Measurements from ENCODE around the gene PIP4K2A. TPM values are rescaled to one million over a fixed set of nuclear protein-coding genes. Genes with fewer than 3 reads are reported as not detected.

Gene PIP4K2A
- total RNA-seq, 4 donors from 2014 or later, result 7.4 to 60.3 (median 9.9) TPM

DNA sequence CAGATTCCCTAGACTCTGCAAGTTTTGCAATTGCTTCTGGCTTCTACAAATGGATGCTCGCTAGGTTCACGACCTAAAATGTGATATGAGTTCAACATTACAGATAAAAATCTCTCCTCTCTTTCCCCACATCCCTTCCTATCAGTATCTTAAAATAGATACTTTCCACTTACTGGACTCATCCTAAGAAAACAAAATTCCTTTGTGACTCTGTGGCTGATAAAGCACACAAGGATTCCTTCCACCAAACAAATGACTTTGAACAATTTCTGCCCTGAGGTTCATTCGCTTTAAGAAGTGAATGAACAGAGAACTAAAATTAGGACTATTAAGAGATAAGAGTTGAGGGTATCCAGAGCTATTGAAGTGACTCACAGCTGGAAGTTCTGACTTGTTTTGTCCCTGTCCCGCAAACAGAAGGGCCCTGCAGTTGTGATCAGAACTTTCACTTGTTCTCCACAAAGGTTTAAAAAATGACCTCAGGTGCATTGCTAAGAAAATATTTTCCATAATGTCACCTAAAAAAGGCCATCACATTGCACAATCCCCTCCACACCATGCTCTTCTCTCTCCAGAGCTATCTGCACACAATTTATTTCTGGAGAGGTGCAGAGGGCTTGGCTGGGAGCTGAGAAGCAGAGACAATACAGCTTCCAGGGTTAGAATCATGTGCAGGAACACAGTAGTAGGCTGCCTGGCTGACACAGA, 96.1 kb downstream of the PIP4K2A start:
- Histone ChIP-seq H3K27ac (no peak overlapping the region), H3K27me3 (no peaks in the 10 kb centered on the region), H3K36me3 (no peaks in the 10 kb centered on the region), H3K9me3 (no peaks in the 10 kb centered on the region), H3K4me1 (peaks cover 41% of the 10 kb centered on the region), H3K4me3 (no peak overlapping the region)
- no peak for DNase-seq (ENCODE audit: low spot score in 2 of 2)
- TF ChIP-seq EP300 (IDR thresholded peaks at IDR 0.05) (no peak), POLR2A (IDR thresholded peaks at IDR 0.05) (no peak), POLR2AphosphoS5 (IDR thresholded peaks at IDR 0.05) (no peak)
- TF ChIP-seq, protein P1, sequence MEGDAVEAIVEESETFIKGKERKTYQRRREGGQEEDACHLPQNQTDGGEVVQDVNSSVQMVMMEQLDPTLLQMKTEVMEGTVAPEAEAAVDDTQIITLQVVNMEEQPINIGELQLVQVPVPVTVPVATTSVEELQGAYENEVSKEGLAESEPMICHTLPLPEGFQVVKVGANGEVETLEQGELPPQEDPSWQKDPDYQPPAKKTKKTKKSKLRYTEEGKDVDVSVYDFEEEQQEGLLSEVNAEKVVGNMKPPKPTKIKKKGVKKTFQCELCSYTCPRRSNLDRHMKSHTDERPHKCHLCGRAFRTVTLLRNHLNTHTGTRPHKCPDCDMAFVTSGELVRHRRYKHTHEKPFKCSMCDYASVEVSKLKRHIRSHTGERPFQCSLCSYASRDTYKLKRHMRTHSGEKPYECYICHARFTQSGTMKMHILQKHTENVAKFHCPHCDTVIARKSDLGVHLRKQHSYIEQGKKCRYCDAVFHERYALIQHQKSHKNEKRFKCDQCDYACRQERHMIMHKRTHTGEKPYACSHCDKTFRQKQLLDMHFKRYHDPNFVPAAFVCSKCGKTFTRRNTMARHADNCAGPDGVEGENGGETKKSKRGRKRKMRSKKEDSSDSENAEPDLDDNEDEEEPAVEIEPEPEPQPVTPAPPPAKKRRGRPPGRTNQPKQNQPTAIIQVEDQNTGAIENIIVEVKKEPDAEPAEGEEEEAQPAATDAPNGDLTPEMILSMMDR (IDR thresholded peaks at IDR 0.05), result no peak
- 57% methylated on average over 4 of the region's 4 CpGs for WGBS

DNA sequence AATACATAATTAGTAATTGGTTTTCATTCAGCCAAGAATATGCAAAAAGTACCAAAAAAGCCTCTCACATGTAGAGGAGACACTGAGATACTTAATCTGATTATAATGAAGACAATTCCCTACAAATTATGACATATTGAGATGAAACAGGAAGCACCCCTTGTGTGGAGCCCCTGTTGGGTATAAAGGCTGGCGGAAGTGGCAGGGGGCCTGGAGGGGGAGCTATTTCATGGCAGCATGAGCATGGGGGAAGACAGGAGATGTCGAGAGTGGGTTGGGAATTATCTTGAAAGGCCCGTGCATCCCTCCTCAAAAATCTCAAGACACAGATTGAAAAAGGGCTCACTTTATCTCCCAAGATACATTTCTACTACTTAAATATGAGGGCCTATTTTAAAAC, 96.9 kb downstream of the PIP4K2A start:
- no peaks in the 10 kb centered on the region for H3K36me3 ChIP-seq
- H3K4me3 ChIP-seq, result no peak overlapping the region
- DNase-seq (ENCODE audit: low spot score in 2 of 2), result no peak
- TF ChIP-seq EP300 (IDR thresholded peaks at IDR 0.05) (no peak), POLR2A (IDR thresholded peaks at IDR 0.05) (no peak), POLR2AphosphoS5 (IDR thresholded peaks at IDR 0.05) (no peak)
- TF ChIP-seq, protein P1 (IDR thresholded peaks at IDR 0.05), result no peak
- H3K27me3 ChIP-seq, result no peaks in the 10 kb centered on the region
- no peak overlapping the region for H3K27ac ChIP-seq
- H3K9me3 ChIP-seq, result no peaks in the 10 kb centered on the region
- WGBS, result 88% methylated on average over 3 of the region's 3 CpGs
- peaks cover 41% of the 10 kb centered on the region for H3K4me1 ChIP-seq

DNA sequence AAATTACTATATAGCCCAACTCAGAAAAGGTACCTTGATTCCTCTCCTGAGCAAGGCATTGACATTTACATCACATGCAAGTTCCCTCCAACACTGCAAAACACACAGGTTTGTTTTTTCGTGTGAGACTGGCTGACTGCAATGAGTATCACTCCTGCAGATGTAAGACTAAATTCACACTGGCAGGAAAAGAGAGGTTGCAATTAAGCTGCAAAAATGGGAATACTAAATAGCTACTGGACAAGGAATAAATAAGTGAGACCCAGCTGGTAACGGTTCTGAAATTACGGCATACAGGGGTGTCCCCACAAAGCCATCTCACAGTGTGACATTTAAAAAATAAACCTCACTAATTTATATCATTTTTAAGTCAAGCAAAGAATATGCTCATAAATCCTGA, 97.3 kb downstream of the PIP4K2A start:
- Histone ChIP-seq H3K4me3 (no peak overlapping the region), H3K36me3 (no peaks in the 10 kb centered on the region), H3K4me1 (peaks cover 41% of the 10 kb centered on the region), H3K9me3 (no peaks in the 10 kb centered on the region), H3K27ac (no peak overlapping the region), H3K27me3 (no peaks in the 10 kb centered on the region)
- TF ChIP-seq POLR2AphosphoS5 (IDR thresholded peaks at IDR 0.05) (no peak), POLR2A (IDR thresholded peaks at IDR 0.05) (no peak), EP300 (IDR thresholded peaks at IDR 0.05) (no peak)
- TF ChIP-seq, protein P1 (IDR thresholded peaks at IDR 0.05), result no peak
- 79% methylated on average over 3 of the region's 3 CpGs for WGBS
- no peak for DNase-seq (ENCODE audit: low spot score in 2 of 2)

DNA sequence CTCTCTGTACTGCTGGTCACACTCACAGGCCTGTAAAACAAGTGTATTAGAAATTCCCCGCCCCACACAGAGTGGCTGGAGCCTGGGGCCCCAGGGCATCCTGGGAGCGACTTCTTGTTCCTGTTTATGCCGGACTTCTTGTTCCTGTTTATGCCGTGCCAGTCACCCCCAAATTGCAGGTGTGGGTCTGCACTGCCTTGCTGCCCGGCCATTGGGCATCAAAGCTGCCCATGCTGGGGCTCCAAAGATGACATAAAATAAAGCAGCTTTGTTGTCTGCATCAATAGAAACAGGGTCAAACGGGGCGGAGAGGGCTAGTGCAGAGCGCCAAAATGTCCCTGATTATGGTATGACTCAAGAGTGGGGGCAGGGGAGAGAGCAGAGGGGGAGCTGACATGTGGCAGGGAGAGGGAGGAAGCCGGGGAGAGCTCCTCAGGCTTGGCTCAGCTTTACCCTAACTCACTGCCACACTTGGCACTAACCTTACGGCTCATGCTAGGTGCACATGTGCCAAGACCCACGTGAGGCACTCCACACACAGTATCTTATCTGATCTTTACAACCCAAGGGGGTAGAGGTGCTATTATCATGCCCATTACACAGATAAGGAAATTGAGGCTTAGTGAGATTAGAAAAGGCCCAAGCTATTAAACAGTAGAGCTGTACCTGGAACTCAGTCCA, 98.4 kb downstream of the PIP4K2A start:
- H3K27ac ChIP-seq, result peak overlapping the region; percentile 12
- TF ChIP-seq POLR2AphosphoS5 (IDR thresholded peaks at IDR 0.05), result no peak
- TF ChIP-seq, protein P1 (IDR thresholded peaks at IDR 0.05), result no peak
- no peak for TF ChIP-seq EP300 (IDR thresholded peaks at IDR 0.05)
- no peaks in the 10 kb centered on the region for H3K27me3 ChIP-seq
- no peak for DNase-seq (ENCODE audit: low spot score in 2 of 2)
- H3K9me3 ChIP-seq, result no peaks in the 10 kb centered on the region
- no peaks in the 10 kb centered on the region for H3K36me3 ChIP-seq
- peaks cover 37% of the 10 kb centered on the region for H3K4me1 ChIP-seq
- 59% methylated on average over 11 of the region's 11 CpGs for WGBS
- no peak overlapping the region for H3K4me3 ChIP-seq

DNA sequence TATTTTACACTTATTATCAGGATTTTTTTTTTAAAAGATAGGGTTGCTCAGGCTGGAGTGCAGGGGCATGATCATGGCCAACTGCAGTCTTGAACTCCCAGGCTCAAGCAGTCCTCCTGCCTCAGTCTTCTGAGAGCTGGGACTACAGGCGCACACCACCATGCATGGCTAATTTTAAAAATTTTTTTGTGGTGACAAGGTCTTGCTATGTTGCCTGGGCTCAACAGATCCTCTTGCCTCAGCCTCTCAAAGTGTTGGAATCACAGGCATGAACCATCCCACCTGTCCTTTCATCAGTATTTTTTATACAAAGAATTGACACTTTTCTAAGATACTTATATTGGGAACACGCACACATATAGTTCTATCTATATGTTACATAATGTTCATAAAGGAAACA, 99.3 kb downstream of the PIP4K2A start:
- no peak overlapping the region for H3K27ac ChIP-seq
- 93% methylated on average over 2 of the region's 2 CpGs for WGBS
- DNase-seq (ENCODE audit: low spot score in 2 of 2), result no peak

More for the DNA sequence above, 99.3 kb downstream of the PIP4K2A start:
- Histone ChIP-seq H3K4me1 (peaks cover 28% of the 10 kb centered on the region), H3K4me3 (no peak overlapping the region), H3K36me3 (no peaks in the 10 kb centered on the region), H3K9me3 (no peaks in the 10 kb centered on the region), H3K27me3 (no peaks in the 10 kb centered on the region)
- TF ChIP-seq POLR2AphosphoS5 (IDR thresholded peaks at IDR 0.05) (no peak), POLR2A (IDR thresholded peaks at IDR 0.05) (no peak), EP300 (IDR thresholded peaks at IDR 0.05) (no peak)
- TF ChIP-seq, protein P1 (IDR thresholded peaks at IDR 0.05), result no peak

All from suprapubic skin (tissue), 4 donors.